Astrocyte (in vitro differentiated cells and primary cell): ENCODE results near the gene EYA2. TPM values are rescaled to one million over a fixed set of nuclear protein-coding genes. Genes with fewer than 3 reads are reported as not detected.

Source experiments
- DNase-seq: peaks from one replicate; pipeline ENCODE4 v3.0.0-alpha.2; 2010; ENCODE audit warnings: low read depth
- FAIRE-seq: peaks from 2 replicates; lab custom pipeline; 2011; peaks lifted over from hg19 to GRCh38; lab: Jason Lieb, UNC
- H2AFZ ChIP-seq: 2 replicates; pipeline ENCODE4 v1.6.0; 2012; ENCODE audit warnings: low read depth, low read length, inconsistent platforms
- H3K27ac ChIP-seq: 2 replicates; pipeline ENCODE4 v1.5.1; 2011; ENCODE audit warnings: low read depth, low read length, inconsistent platforms
- H3K27me3 ChIP-seq: 2 replicates; pipeline ENCODE4 v1.6.0; 2011; ENCODE audit warnings: low read length, inconsistent platforms; ENCODE audit not compliant: insufficient read depth
- H3K36me3 ChIP-seq: 2 replicates; pipeline ENCODE4 v1.5.1; 2011; ENCODE audit warnings: low read length, inconsistent platforms; ENCODE audit not compliant: insufficient read depth
- H3K4me1 ChIP-seq: 2 replicates; pipeline ENCODE4 v1.5.1; 2011; ENCODE audit warnings: low read length, inconsistent platforms; ENCODE audit not compliant: insufficient read depth
- H3K4me2 ChIP-seq: 2 replicates; pipeline ENCODE4 v1.6.0; 2012; ENCODE audit warnings: low read length, inconsistent platforms
- H3K4me3 ChIP-seq: 2 replicates; pipeline ENCODE4 v1.5.1; 2011; ENCODE audit warnings: low read depth, mild to moderate bottlenecking, low read length, inconsistent platforms; ENCODE audit not compliant: insufficient read depth
- H3K79me2 ChIP-seq: 2 replicates; pipeline ENCODE4 v1.6.0; 2012; ENCODE audit warnings: mild to moderate bottlenecking, low read length, inconsistent platforms; ENCODE audit not compliant: insufficient read depth
- H3K9ac ChIP-seq: 2 replicates; pipeline ENCODE4 v1.6.0; 2012; ENCODE audit warnings: mild to moderate bottlenecking, low read length, inconsistent platforms
- H3K9me3 ChIP-seq: 2 replicates; pipeline ENCODE4 v1.5.1; 2012; ENCODE audit warnings: low read depth, mild to moderate bottlenecking, low read length, inconsistent platforms; ENCODE audit not compliant: insufficient read depth
- H4K20me1 ChIP-seq: 2 replicates; pipeline ENCODE4 v1.6.0; 2012; ENCODE audit warnings: low read length, inconsistent platforms; ENCODE audit not compliant: insufficient read depth
- H3K27ac Mint-ChIP-seq: one replicate; pipeline ENCODE4 v1.8.0; 2021; ENCODE audit warnings: mild to moderate bottlenecking, mixed read lengths; ENCODE audit not compliant: unreplicated experiment
- H3K27me3 Mint-ChIP-seq: one replicate; pipeline ENCODE4 v1.8.0; 2021; ENCODE audit warnings: low read depth, mixed read lengths; ENCODE audit not compliant: unreplicated experiment
- H3K36me3 Mint-ChIP-seq: one replicate; pipeline ENCODE4 v1.8.0; 2021; ENCODE audit warnings: low read depth, mixed read lengths; ENCODE audit not compliant: unreplicated experiment
- H3K4me1 Mint-ChIP-seq: one replicate; pipeline ENCODE4 v1.8.0; 2021; ENCODE audit warnings: low read depth, mixed read lengths; ENCODE audit not compliant: unreplicated experiment
- H3K4me3 Mint-ChIP-seq: one replicate; pipeline ENCODE4 v1.8.0; 2021; ENCODE audit warnings: mild to moderate bottlenecking, moderate library complexity, mixed read lengths; ENCODE audit not compliant: unreplicated experiment
- H3K9me3 Mint-ChIP-seq: one replicate; pipeline ENCODE4 v1.8.0; 2021; ENCODE audit warnings: mild to moderate bottlenecking, mixed read lengths; ENCODE audit not compliant: unreplicated experiment
- CTCF ChIP-seq: IDR thresholded peaks from 2 replicates; pipeline ENCODE4 v1.5.1; 2011; ENCODE audit warnings: low read depth, mild to moderate bottlenecking, inconsistent platforms, low read length, moderate library complexity; ENCODE audit not compliant: insufficient read depth
- EZH2 ChIP-seq: IDR thresholded peaks from 2 replicates; pipeline ENCODE4 v1.6.1; 2012; ENCODE audit warnings: mild to moderate bottlenecking, low read length, inconsistent platforms; ENCODE audit not compliant: insufficient read depth
- total RNA-seq: library from RNA; stranded (reverse); gene quantifications from 2 replicates; pipeline ENCODE4 v1.2.1, GENCODE V29; 2021

Gene EYA2
- total RNA-seq, 1 donor from 2014 or later = 1.5 TPM

GRCh38 chr20:47049771-47050170, 155.1 kb downstream of the EYA2 start:
- H3K9ac ChIP-seq = no peak overlapping the region
- H3K4me3 ChIP-seq = no peak overlapping the region
- Mint-ChIP-seq H3K27me3 (peaks cover 39% of the 10 kb centered on the region), H3K27ac (no peak overlapping the region), H3K4me3 (no peak overlapping the region), H3K9me3 (peaks cover 22% of the 10 kb centered on the region), H3K4me1 (no peaks in the 10 kb centered on the region), H3K36me3 (peaks cover 4% of the 10 kb centered on the region)
- H3K4me1 ChIP-seq = no peaks in the 10 kb centered on the region
- no peaks in the 10 kb centered on the region for H4K20me1 ChIP-seq
- DNase-seq = no peak
- H3K9me3 ChIP-seq = peaks cover 6% of the 10 kb centered on the region
- H3K4me2 ChIP-seq = no peak overlapping the region
- FAIRE-seq = no peak
- H2AFZ ChIP-seq = no peak overlapping the region
- H3K79me2 ChIP-seq = no peaks in the 10 kb centered on the region
- TF ChIP-seq CTCF (no peak), EZH2 (no peak)
- no peaks in the 10 kb centered on the region for H3K36me3 ChIP-seq
- peaks cover 14% of the 10 kb centered on the region for H3K27me3 ChIP-seq
- H3K27ac ChIP-seq = no peak overlapping the region

GRCh38 chr20:47050996-47051395, 156.4 kb downstream of the EYA2 start:
- Histone ChIP-seq H3K4me1 (no peaks in the 10 kb centered on the region), H3K4me3 (no peak overlapping the region), H2AFZ (no peak overlapping the region), H4K20me1 (no peaks in the 10 kb centered on the region), H3K79me2 (no peaks in the 10 kb centered on the region), H3K36me3 (no peaks in the 10 kb centered on the region), H3K9ac (no peak overlapping the region), H3K4me2 (no peak overlapping the region), H3K9me3 (peaks cover 4% of the 10 kb centered on the region), H3K27ac (no peak overlapping the region), H3K27me3 (peaks cover 25% of the 10 kb centered on the region)
- no peak overlapping the region for H3K4me3 Mint-ChIP-seq
- DNase-seq = no peak
- no peaks in the 10 kb centered on the region for H3K4me1 Mint-ChIP-seq
- peaks cover 11% of the 10 kb centered on the region for H3K9me3 Mint-ChIP-seq
- TF ChIP-seq CTCF (no peak), EZH2 (no peak)
- H3K36me3 Mint-ChIP-seq = peaks cover 4% of the 10 kb centered on the region
- peaks cover 45% of the 10 kb centered on the region for H3K27me3 Mint-ChIP-seq
- no peak for FAIRE-seq
- no peak overlapping the region for H3K27ac Mint-ChIP-seq

GRCh38 chr20:47051936-47052526, 157.4 kb downstream of the EYA2 start:
- H3K4me1 Mint-ChIP-seq = no peaks in the 10 kb centered on the region
- H3K27ac Mint-ChIP-seq = no peak overlapping the region
- H3K4me2 ChIP-seq = no peak overlapping the region
- TF ChIP-seq EZH2 (no peak), CTCF (no peak)
- no peaks in the 10 kb centered on the region for H4K20me1 ChIP-seq
- peaks cover 4% of the 10 kb centered on the region for H3K9me3 Mint-ChIP-seq
- no peaks in the 10 kb centered on the region for H3K36me3 ChIP-seq
- H3K27ac ChIP-seq = no peak overlapping the region
- H3K27me3 Mint-ChIP-seq = peaks cover 44% of the 10 kb centered on the region
- peaks cover 4% of the 10 kb centered on the region for H3K9me3 ChIP-seq
- no peaks in the 10 kb centered on the region for H3K79me2 ChIP-seq
- no peak for FAIRE-seq
- peaks cover 28% of the 10 kb centered on the region for H3K27me3 ChIP-seq
- H3K9ac ChIP-seq = no peak overlapping the region
- H3K36me3 Mint-ChIP-seq = peaks cover 2% of the 10 kb centered on the region
- no peak for DNase-seq
- no peak overlapping the region for H3K4me3 ChIP-seq
- no peak overlapping the region for H2AFZ ChIP-seq
- no peak overlapping the region for H3K4me3 Mint-ChIP-seq
- no peaks in the 10 kb centered on the region for H3K4me1 ChIP-seq
